ENCODE measurements around the gene GSK3B. TPM values are rescaled to one million over a fixed set of nuclear protein-coding genes. Genes with fewer than 3 reads are reported as not detected.

GSK3B gene
- total RNA-seq, 1 experiment from 2014 or later = 55.2 TPM

GRCh38 chr3:119883461-119884160, 210.6 kb downstream of the GSK3B start:
- in situ Hi-C loops (cut with HindIII; ENCODE audit: low pct_unique_long_range_greater_than_20kb, low sequenced_read_pairs) = no loop called here
- DNase-seq (ENCODE audit: low read depth, low spot score) = peak; percentile 48

GRCh38 chr3:119880966-119881365, 213.3 kb downstream of the GSK3B start:
- in situ Hi-C loops (cut with HindIII; ENCODE audit: low pct_unique_long_range_greater_than_20kb, low sequenced_read_pairs) = no loop called here
- no peak for DNase-seq (ENCODE audit: low read depth, low spot score)

GRCh38 chr3:119873646-119874045, 220.6 kb downstream of the GSK3B start:
- DNase-seq (ENCODE audit: low read depth, low spot score) = no peak
- in situ Hi-C loops (cut with HindIII; ENCODE audit: low pct_unique_long_range_greater_than_20kb, low sequenced_read_pairs) = no loop called here

GRCh38 chr3:119872773-119873172, 221.5 kb downstream of the GSK3B start:
- DNase-seq (ENCODE audit: low read depth, low spot score) = no peak
- in situ Hi-C loops (cut with HindIII; ENCODE audit: low pct_unique_long_range_greater_than_20kb, low sequenced_read_pairs) = no loop called here

DNA sequence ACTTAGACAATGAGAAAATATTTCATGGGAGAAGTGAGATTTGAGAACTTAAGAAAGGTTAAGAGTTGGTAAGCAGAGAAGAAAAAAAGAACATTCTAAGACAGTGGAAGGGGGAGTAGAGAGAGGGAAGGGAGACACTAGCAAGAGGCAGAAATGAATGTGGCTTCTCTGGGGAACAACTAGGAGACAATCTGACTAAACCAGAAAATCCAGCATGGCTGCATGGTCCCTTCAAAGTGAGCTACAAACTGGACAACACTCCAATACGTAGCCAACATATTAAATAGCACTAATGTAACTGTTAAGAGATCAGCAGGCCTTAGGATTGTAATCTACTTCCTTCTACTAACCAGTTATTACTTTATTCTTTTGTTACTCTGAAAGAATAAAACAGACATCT, 222.7 kb downstream of the GSK3B start:
- in situ Hi-C loops (cut with HindIII; ENCODE audit: low pct_unique_long_range_greater_than_20kb, low sequenced_read_pairs) = no loop called here
- DNase-seq (ENCODE audit: low read depth, low spot score) = no peak

DNA sequence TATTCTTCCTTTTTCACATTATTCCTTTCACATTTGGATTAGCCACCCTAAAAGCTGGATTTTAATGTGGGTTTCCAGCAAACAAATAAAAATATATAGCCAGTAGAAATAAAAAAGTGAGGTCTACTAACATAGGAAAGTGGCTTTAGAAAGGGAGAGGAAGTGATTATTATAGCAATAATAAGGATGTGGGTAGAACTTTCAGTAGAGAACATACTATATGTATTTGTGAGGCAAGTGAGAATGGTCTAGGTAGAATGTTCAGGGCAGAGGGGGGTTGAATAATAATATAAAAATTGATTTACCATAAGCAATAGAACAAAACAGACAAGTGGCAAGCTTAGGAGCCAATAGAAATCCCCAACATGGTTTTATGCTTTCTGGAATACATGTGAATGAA, 223.7 kb downstream of the GSK3B start:
- in situ Hi-C loops (cut with HindIII; ENCODE audit: low pct_unique_long_range_greater_than_20kb, low sequenced_read_pairs) = no loop called here
- DNase-seq (ENCODE audit: low read depth, low spot score) = no peak

- no peak for DNase-seq (ENCODE audit: low read depth, low spot score)
- in situ Hi-C loops (cut with HindIII; ENCODE audit: low pct_unique_long_range_greater_than_20kb, low sequenced_read_pairs) = no loop called here
These were observed 229.8 kb downstream of the GSK3B start for GRCh38 chr3:119864476-119864875.

- in situ Hi-C loops (cut with HindIII; ENCODE audit: low pct_unique_long_range_greater_than_20kb, low sequenced_read_pairs) = no loop called here
- no peak for DNase-seq (ENCODE audit: low read depth, low spot score)
These were observed 231.6 kb downstream of the GSK3B start for GRCh38 chr3:119862616-119863015.

GRCh38 chr3:119861681-119862080, 232.6 kb downstream of the GSK3B start:
- in situ Hi-C loops (cut with HindIII; ENCODE audit: low pct_unique_long_range_greater_than_20kb, low sequenced_read_pairs) = no loop called here

DNA sequence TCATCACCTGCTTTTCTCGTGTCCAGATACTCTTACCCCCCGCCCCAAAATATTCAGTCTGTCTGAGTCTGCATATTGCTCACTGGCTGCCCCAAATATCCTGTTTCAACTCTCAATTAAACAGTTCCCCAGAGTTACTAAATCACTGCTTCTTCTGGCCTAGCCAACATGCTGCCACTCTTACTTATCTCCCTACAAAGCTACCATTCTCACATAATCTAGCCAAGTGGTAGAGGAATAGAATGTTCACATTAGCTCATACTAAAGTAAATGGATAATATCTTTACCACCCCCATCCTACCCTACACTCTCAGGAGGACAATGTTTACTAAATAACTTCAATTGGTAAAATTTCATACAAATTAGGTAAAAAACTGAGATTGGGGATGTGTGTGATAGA, 234.5 kb downstream of the GSK3B start:
- no peak for DNase-seq (ENCODE audit: low read depth, low spot score)
- in situ Hi-C loops (cut with HindIII; ENCODE audit: low pct_unique_long_range_greater_than_20kb, low sequenced_read_pairs) = no loop called here

More at GRCh38 chr3:119861681-119862080, 232.6 kb downstream of the GSK3B start:
- no peak for DNase-seq (ENCODE audit: low read depth, low spot score)

DNA sequence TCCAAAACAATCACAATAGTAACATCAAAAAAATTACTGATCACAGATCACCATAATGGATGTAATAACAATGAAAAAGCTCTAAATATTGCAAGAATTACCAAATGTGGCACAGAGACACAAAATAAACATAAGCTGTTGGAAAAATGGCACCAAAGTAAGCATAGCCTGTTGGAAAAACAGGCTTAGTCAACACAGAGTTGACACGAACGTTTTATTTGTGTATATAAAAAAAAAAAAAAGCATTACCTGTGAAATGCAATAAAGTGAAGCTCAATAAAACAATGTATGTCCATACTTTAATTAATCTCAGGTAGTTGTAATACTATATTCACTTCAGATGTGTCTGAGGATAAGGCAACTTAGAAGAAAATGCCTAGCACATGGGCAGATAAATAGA, 235.3 kb downstream of the GSK3B start:
- no peak for DNase-seq (ENCODE audit: low read depth, low spot score)
- in situ Hi-C loops (cut with HindIII; ENCODE audit: low pct_unique_long_range_greater_than_20kb, low sequenced_read_pairs) = no loop called here

GRCh38 chr3:119856695-119857094, 237.6 kb downstream of the GSK3B start:
- in situ Hi-C loops (cut with HindIII; ENCODE audit: low pct_unique_long_range_greater_than_20kb, low sequenced_read_pairs) = no loop called here
- DNase-seq (ENCODE audit: low read depth, low spot score) = no peak

GRCh38 chr3:119849126-119849525, 245.1 kb downstream of the GSK3B start:
- no peak for DNase-seq (ENCODE audit: low read depth, low spot score)
- in situ Hi-C loops (cut with HindIII; ENCODE audit: low pct_unique_long_range_greater_than_20kb, low sequenced_read_pairs) = no loop called here

DNA sequence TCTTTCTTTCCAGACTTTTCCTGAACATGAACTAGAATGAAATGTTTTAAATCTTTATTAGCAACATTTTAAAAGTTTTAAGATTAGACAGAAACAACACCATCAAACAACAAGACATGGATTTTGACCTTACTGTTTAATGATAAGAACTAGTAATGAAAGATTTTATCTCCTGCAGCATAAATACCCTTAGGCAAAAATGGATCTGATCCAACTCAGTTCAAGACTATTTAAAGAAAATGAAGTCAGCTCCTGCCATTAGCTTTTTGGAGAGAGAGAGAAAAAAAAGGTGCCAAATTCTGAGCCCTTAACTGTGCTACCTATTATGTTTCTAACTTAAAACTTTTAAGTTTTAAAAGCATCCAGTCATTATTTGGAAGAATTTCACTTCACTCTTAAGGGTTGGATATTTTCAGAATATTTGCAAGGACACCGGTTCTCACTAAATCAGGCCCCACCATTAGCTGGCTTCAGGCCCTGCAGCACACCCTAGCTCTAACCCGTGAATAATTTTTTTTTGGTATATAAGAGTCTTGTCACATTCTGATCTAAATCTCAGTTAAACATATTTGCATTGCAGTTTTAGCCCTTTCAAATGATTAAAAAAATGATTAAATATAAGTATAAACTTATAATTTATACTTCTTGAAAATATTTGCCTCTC, 252.3 kb downstream of the GSK3B start:
- DNase-seq (ENCODE audit: low read depth, low spot score) = no peak
- in situ Hi-C loops (cut with HindIII; ENCODE audit: low pct_unique_long_range_greater_than_20kb, low sequenced_read_pairs) = no loop called here

GRCh38 chr3:119835556-119835955, 258.7 kb downstream of the GSK3B start:
- in situ Hi-C loops (cut with HindIII; ENCODE audit: low pct_unique_long_range_greater_than_20kb, low sequenced_read_pairs) = no loop called here
- no peak for DNase-seq (ENCODE audit: low read depth, low spot score)

GRCh38 chr3:119834754-119835370, 259.4 kb downstream of the GSK3B start:
- in situ Hi-C loops (cut with HindIII; ENCODE audit: low pct_unique_long_range_greater_than_20kb, low sequenced_read_pairs) = no loop called here
- DNase-seq (ENCODE audit: low read depth, low spot score) = no peak

- in situ Hi-C loops (cut with HindIII; ENCODE audit: low pct_unique_long_range_greater_than_20kb, low sequenced_read_pairs) = no loop called here
- DNase-seq (ENCODE audit: low read depth, low spot score) = peak; percentile 95
These were observed 262.3 kb downstream of the GSK3B start for GRCh38 chr3:119831941-119832371.

- DNase-seq (ENCODE audit: low read depth, low spot score) = peak; percentile 51
- in situ Hi-C loops (cut with HindIII; ENCODE audit: low pct_unique_long_range_greater_than_20kb, low sequenced_read_pairs) = no loop called here
These were observed 263.2 kb downstream of the GSK3B start for GRCh38 chr3:119831022-119831421.

- in situ Hi-C loops (cut with HindIII; ENCODE audit: low pct_unique_long_range_greater_than_20kb, low sequenced_read_pairs) = no loop called here
- DNase-seq (ENCODE audit: low read depth, low spot score) = no peak
These were observed 264.8 kb downstream of the GSK3B start for GRCh38 chr3:119829420-119829819.

Measured in SK-MEL-5 (cell line).